Choroid plexus epithelial cell (primary cell): Measurements from ENCODE around the gene ARL4D.

Experiments used
- DNase-seq: peaks from one replicate; pipeline ENCODE4 v3.0.0-alpha.2; 2010; ENCODE audit warnings: low read depth
- H3K4me3 ChIP-seq: 2 replicates; pipeline ENCODE4 v1.5.1; 2011; ENCODE audit warnings: low read depth, mild to moderate bottlenecking, control low read depth, low read length, moderate library complexity
- CTCF ChIP-seq: conservative IDR thresholded peaks from 2 replicates; pipeline ENCODE4 v1.5.1; 2011; ENCODE audit warnings: low read depth, mild to moderate bottlenecking, control low read depth, inconsistent platforms, low read length, moderate library complexity

The ARL4D gene

GRCh38 chr17:43356450-43356849 lies 42.3 kb upstream of the ARL4D start:
- TF ChIP-seq CTCF: no peak
- no peak overlapping the region for H3K4me3 ChIP-seq
- DNase-seq: no peak

DNA sequence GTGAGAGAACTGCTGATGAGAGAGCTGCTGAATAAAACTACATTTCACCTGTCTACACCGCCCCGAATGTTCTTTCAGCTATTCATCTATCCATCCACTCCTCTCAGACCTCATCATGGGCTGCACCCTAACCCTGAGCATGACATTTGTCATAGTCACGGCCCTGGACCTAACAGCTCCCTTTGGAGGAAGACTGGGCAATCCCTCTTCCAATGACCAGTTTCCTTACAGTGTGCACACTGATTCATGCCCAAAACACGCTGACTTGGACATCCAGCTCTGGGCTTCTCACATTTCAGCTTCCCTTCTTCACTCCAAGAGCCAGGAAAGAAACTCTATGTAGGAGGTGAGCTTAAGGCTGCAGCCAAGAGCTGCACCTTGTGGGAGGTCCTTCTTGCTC lies 41.8 kb upstream of the ARL4D start:
- DNase-seq: peak; percentile 91
- no peak overlapping the region for H3K4me3 ChIP-seq
- no peak for TF ChIP-seq CTCF

- no peak for TF ChIP-seq CTCF
- H3K4me3 ChIP-seq: peak overlapping the region; percentile 58
- DNase-seq: no peak
Measured at GRCh38 chr17:43359469-43360110, 39.2 kb upstream of the ARL4D start.

DNA sequence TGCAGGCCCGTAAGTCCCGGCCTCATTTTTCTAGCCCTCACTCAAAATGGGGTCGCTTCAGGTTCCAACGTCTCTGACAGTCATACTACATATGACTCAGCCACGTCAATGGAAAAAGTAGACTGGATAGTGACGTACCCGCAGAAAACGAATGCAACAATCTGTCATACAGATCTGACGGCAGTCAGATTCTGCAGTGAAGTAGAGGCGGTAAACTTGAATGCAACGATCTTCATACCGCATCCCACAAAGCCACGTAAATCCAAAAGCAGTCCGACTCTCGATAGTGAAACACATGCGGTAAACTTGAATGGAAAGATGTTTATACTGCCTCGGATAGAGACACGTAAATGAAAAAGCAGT lies 38.4 kb upstream of the ARL4D start:
- peak overlapping the region; percentile 58 for H3K4me3 ChIP-seq
- no peak for TF ChIP-seq CTCF
- DNase-seq: peak; percentile 91

- peak overlapping the region; percentile 58 for H3K4me3 ChIP-seq
- peak; percentile 100 for DNase-seq
- TF ChIP-seq CTCF: no peak
Measured at GRCh38 chr17:43360739-43361505, 37.9 kb upstream of the ARL4D start.

GRCh38 chr17:43363181-43363925 lies 35.4 kb upstream of the ARL4D start:
- no peak for TF ChIP-seq CTCF
- DNase-seq: no peak
- H3K4me3 ChIP-seq: no peak overlapping the region

DNA sequence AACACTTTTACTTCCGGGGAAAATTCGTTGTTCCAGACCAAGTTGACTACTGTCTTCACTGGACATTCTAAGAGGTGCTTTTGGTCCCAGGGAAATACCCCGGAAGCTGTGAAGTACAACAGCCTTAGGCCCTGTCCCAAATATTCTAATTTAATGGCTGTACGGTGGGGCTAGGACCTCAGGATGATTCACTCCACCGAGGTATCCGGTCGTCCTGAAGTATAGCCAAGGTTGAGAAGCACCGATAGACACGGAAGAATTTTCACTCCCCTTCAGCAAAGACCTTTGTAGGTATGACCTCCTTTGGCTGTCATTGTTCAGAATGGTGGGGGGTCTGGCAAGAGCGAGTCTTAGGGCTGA lies 34.9 kb upstream of the ARL4D start:
- TF ChIP-seq CTCF: no peak
- H3K4me3 ChIP-seq: no peak overlapping the region
- no peak for DNase-seq
